Measurements from ENCODE around the gene PLIN5.

The PLIN5 gene

GRCh38 chr19:4483385-4483784 lies 51.6 kb downstream of the PLIN5 start:
- Mint-ChIP-seq H3K9me3 (ENCODE audit: low read depth) (no peaks in the 10 kb centered on the region), H3K4me3 (no peak overlapping the region), H3K4me1 (ENCODE audit: low read depth) (peaks cover 3% of the 10 kb centered on the region), H3K27ac (no peak overlapping the region), H3K27me3 (no peaks in the 10 kb centered on the region), H3K36me3 (no peaks in the 10 kb centered on the region)

- Mint-ChIP-seq H3K36me3 (no peaks in the 10 kb centered on the region), H3K9me3 (ENCODE audit: low read depth) (no peaks in the 10 kb centered on the region), H3K27me3 (no peaks in the 10 kb centered on the region), H3K4me3 (no peak overlapping the region), H3K4me1 (ENCODE audit: low read depth) (peaks cover 3% of the 10 kb centered on the region), H3K27ac (no peak overlapping the region)
These were observed 52.2 kb downstream of the PLIN5 start for GRCh38 chr19:4482721-4483364.

GRCh38 chr19:4477034-4477801 lies 57.8 kb downstream of the PLIN5 start:
- Mint-ChIP-seq H3K27ac (no peak overlapping the region), H3K9me3 (ENCODE audit: low read depth) (no peaks in the 10 kb centered on the region), H3K4me1 (ENCODE audit: low read depth) (peaks cover 12% of the 10 kb centered on the region), H3K36me3 (peaks cover 2% of the 10 kb centered on the region), H3K27me3 (no peaks in the 10 kb centered on the region), H3K4me3 (no peak overlapping the region)

- Mint-ChIP-seq H3K4me1 (ENCODE audit: low read depth) (peaks cover 17% of the 10 kb centered on the region), H3K36me3 (peaks cover 2% of the 10 kb centered on the region), H3K27ac (peak overlapping the region; percentile 34), H3K4me3 (peak overlapping the region; percentile 73), H3K27me3 (no peaks in the 10 kb centered on the region), H3K9me3 (ENCODE audit: low read depth) (no peaks in the 10 kb centered on the region)
These were observed 60.5 kb downstream of the PLIN5 start for GRCh38 chr19:4474514-4475022.

GRCh38 chr19:4473763-4474513 lies 61.1 kb downstream of the PLIN5 start:
- Mint-ChIP-seq H3K36me3 (peaks cover 2% of the 10 kb centered on the region), H3K4me3 (peak overlapping the region; percentile 73), H3K27ac (no peak overlapping the region), H3K9me3 (ENCODE audit: low read depth) (no peaks in the 10 kb centered on the region), H3K4me1 (ENCODE audit: low read depth) (peaks cover 17% of the 10 kb centered on the region), H3K27me3 (no peaks in the 10 kb centered on the region)

DNA sequence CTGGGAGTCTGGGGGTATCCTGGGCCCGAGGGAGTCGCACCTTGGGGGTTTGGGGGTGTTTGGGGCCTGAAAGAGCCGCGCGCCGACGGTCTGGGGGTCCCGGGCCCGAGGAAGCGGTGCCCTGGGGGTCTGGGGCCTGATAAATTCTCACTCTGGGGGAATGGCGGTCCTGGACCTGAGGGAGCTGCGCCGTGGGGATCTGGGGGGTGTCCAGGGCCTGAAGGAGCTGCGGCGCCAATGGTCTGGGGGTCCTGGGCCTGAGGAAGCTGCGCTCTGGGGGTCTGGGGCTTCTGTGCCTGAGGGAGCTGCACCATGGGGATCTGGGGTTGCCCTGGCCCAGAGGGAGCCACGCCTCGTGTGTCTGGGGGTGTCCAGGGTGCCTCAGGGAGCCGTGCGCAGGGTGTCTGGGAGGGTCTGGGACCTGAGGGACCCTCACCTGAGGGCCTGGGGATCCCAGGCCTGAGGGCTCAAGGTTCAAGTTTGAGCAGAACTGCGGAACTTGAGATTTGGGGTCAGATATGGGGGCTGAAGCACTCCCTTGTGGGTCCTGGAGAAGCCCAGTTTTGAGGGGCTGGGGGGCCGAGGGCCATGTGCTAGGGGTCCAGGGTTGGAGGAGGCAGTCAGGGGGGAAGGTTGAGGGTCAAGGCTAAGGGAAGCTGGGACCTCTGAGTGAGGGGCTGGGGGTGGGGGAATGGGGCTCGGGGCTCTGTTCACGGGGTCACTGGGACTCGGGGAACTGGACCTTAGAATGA lies 61.8 kb downstream of the PLIN5 start:
- H3K27me3 Mint-ChIP-seq = no peaks in the 10 kb centered on the region
- H3K4me1 Mint-ChIP-seq (ENCODE audit: low read depth) = peaks cover 17% of the 10 kb centered on the region
- no peaks in the 10 kb centered on the region for H3K9me3 Mint-ChIP-seq (ENCODE audit: low read depth)
- peak overlapping the region; percentile 81 for H3K4me3 Mint-ChIP-seq
- peaks cover 2% of the 10 kb centered on the region for H3K36me3 Mint-ChIP-seq
- H3K27ac Mint-ChIP-seq = no peak overlapping the region

All from activated naive CD8-positive, alpha-beta T cell (primary cell).